ENCODE measurements around the gene PLXNC1.

DNA sequence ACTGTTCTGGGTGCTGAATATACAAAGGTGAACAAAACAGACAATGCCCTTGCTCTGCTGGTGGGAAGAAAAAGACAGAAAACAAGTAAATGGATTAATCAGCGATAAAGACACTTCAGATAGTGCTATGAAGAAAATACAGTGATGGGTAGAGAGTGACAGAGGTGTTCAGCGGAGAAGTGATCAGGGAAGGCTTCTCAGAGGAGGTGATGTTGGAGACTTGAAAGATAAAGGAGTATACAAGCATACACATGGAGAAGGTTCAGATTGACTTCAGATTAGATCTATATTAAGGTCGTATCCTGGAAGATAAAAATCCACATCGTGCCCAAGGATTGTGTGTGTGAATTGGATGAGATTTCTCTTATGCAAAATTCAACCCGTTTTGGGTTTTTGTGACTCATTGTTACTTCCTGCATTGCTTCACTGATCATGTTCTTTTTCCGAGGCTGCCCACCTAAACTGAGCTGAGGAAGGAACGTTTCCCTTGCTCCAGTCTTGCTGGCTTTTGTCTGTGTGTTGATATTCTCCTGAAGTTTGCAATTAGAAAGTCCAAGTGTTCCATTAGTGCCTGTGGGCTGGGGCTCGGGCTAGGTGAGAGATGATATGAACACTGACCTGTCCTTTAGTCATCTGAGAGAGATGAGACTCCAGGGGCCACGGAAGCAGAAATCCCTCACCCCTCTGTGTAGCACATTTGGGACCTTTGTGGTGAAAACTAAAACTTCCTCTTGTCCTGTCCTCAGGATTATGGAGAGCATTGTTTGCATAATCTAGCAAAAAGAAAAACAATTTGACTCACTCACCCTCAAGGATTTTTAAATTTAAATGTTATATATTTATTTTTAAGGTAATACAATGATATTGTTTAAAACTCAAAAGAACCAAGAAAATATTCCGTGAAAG lies 27.6 kb downstream of the PLXNC1 start:
- TF ChIP-seq, protein P1, sequence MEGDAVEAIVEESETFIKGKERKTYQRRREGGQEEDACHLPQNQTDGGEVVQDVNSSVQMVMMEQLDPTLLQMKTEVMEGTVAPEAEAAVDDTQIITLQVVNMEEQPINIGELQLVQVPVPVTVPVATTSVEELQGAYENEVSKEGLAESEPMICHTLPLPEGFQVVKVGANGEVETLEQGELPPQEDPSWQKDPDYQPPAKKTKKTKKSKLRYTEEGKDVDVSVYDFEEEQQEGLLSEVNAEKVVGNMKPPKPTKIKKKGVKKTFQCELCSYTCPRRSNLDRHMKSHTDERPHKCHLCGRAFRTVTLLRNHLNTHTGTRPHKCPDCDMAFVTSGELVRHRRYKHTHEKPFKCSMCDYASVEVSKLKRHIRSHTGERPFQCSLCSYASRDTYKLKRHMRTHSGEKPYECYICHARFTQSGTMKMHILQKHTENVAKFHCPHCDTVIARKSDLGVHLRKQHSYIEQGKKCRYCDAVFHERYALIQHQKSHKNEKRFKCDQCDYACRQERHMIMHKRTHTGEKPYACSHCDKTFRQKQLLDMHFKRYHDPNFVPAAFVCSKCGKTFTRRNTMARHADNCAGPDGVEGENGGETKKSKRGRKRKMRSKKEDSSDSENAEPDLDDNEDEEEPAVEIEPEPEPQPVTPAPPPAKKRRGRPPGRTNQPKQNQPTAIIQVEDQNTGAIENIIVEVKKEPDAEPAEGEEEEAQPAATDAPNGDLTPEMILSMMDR (conservative IDR thresholded peaks at IDR 0.05 in 1 of 2, IDR thresholded peaks at IDR 0.05 in 1 of 2; ENCODE audit: extremely low read depth in 1 of 2, insufficient read depth in 1 of 2, low read depth in 1 of 2, low read length in 2 of 2), result no peak
- TF ChIP-seq EZH2 (IDR thresholded peaks at IDR 0.05; ENCODE audit: borderline replicate concordance, low read length), result no peak

All from mammary epithelial cell (primary cell).